H9 (cell line): Measurements from ENCODE around the gene CASQ1. TPM values are rescaled to one million over a fixed set of nuclear protein-coding genes. Genes with fewer than 3 reads are reported as not detected.

Experiments used
- DNase-seq: peaks from one replicate; pipeline ENCODE4 v3.0.0-alpha.2; 2017
- H2AFZ ChIP-seq: one replicate; pipeline ENCODE4 v1.6.1; 2013; ENCODE audit warnings: mild to moderate bottlenecking, low read length, control low read depth, moderate library complexity
- H2AK5ac ChIP-seq: 2 replicates; pipeline ENCODE4 v1.6.1; 2013; ENCODE audit warnings: low read length, control low read depth, mixed read lengths; ENCODE audit not compliant: insufficient read length
- H2BK120ac ChIP-seq: one replicate; pipeline ENCODE4 v1.6.1; 2013; ENCODE audit warnings: low read depth, mild to moderate bottlenecking, low read length, control low read depth, inconsistent platforms; ENCODE audit not compliant: poor library complexity, severe bottlenecking
- H2BK12ac ChIP-seq: 2 replicates; pipeline ENCODE4 v1.6.1; 2013; ENCODE audit warnings: low read length, control low read depth, mixed read lengths, low read depth; ENCODE audit not compliant: insufficient read length
- H2BK15ac ChIP-seq: 2 replicates; pipeline ENCODE4 v1.6.1; 2013; ENCODE audit warnings: low read depth, low read length, control low read depth
- H2BK20ac ChIP-seq: one replicate; pipeline ENCODE4 v1.6.1; 2013; ENCODE audit warnings: low read depth, mild to moderate bottlenecking, low read length, control low read depth, inconsistent platforms; ENCODE audit not compliant: poor library complexity, severe bottlenecking
- H2BK5ac ChIP-seq: 2 replicates; pipeline ENCODE4 v1.6.1; 2013; ENCODE audit warnings: low read length, control low read depth, mixed read lengths; ENCODE audit not compliant: insufficient read length
- H3K14ac ChIP-seq: 2 replicates; pipeline ENCODE4 v1.6.1; 2013; ENCODE audit warnings: low read length, control low read depth; ENCODE audit not compliant: insufficient read depth
- H3K18ac ChIP-seq: 2 replicates; pipeline ENCODE4 v1.6.1; 2013; ENCODE audit warnings: low read depth, mild to moderate bottlenecking, mixed read lengths, low read length, control low read depth; ENCODE audit not compliant: insufficient read length
- H3K23ac ChIP-seq: 2 replicates; pipeline ENCODE4 v1.6.1; 2013; ENCODE audit warnings: low read length, control low read depth, mixed read lengths, low read depth; ENCODE audit not compliant: insufficient read length
- H3K23me2 ChIP-seq: 2 replicates; pipeline ENCODE4 v1.6.1; 2013; ENCODE audit warnings: low read depth, mild to moderate bottlenecking, mixed read lengths, low read length, control low read depth; ENCODE audit not compliant: insufficient read length, poor library complexity, severe bottlenecking
- H3K27ac ChIP-seq: 2 replicates; pipeline ENCODE4 v1.5.1; 2013; ENCODE audit warnings: low read length, control low read depth, mixed read lengths, low read depth; ENCODE audit not compliant: insufficient read length
- H3K27me3 ChIP-seq: 2 replicates; pipeline ENCODE4 v1.6.1; 2013; ENCODE audit warnings: low read length, control low read depth, inconsistent platforms; ENCODE audit not compliant: insufficient read depth
- H3K4ac ChIP-seq: 2 replicates; pipeline ENCODE4 v1.6.1; 2013; ENCODE audit warnings: low read depth, mild to moderate bottlenecking, control low read depth, inconsistent platforms, low read length, moderate library complexity
- H3K4me1 ChIP-seq: 2 replicates; pipeline ENCODE4 v1.6.1; 2013; ENCODE audit warnings: low read length, control low read depth, inconsistent platforms; ENCODE audit not compliant: insufficient read depth
- H3K4me2 ChIP-seq: 2 replicates; pipeline ENCODE4 v1.6.1; 2013; ENCODE audit warnings: low read length, control low read depth, mixed read lengths; ENCODE audit not compliant: insufficient read length, insufficient read depth
- H3K56ac ChIP-seq: 2 replicates; pipeline ENCODE4 v1.6.1; 2013; ENCODE audit warnings: low read depth, mild to moderate bottlenecking, mixed read lengths, low read length, control low read depth; ENCODE audit not compliant: insufficient read length
- H3K79me1 ChIP-seq: 2 replicates; pipeline ENCODE4 v1.6.1; 2013; ENCODE audit warnings: low read depth, mild to moderate bottlenecking, moderate library complexity, low read length, control low read depth, inconsistent platforms; ENCODE audit not compliant: insufficient read depth, poor library complexity, severe bottlenecking
- H3K79me2 ChIP-seq: 2 replicates; pipeline ENCODE4 v1.6.1; 2013; ENCODE audit warnings: low read length, control low read depth, inconsistent platforms; ENCODE audit not compliant: insufficient read depth
- H3K9ac ChIP-seq: 2 replicates; pipeline ENCODE4 v1.6.1; 2013; ENCODE audit warnings: low read length, control low read depth, mixed read lengths; ENCODE audit not compliant: insufficient read length; ENCODE audit errors: extremely low read depth
- H3K9me3 ChIP-seq: one replicate; pipeline ENCODE4 v1.6.1; 2013; ENCODE audit warnings: low read depth, low read length, inconsistent platforms; ENCODE audit not compliant: control insufficient read depth
- H3T11ph ChIP-seq: one replicate; pipeline ENCODE4 v1.6.1; 2013; ENCODE audit warnings: mild to moderate bottlenecking, low read length, control low read depth, inconsistent platforms
- H4K20me1 ChIP-seq: one replicate; pipeline ENCODE4 v1.6.1; 2013; ENCODE audit not compliant: control insufficient read depth, insufficient read length, insufficient read depth
- H4K5ac ChIP-seq: 2 replicates; pipeline ENCODE4 v1.6.1; 2013; ENCODE audit warnings: low read depth, mild to moderate bottlenecking, mixed read lengths, low read length, control low read depth; ENCODE audit not compliant: insufficient read length
- H4K8ac ChIP-seq: replicated peaks from 2 replicates; pipeline ENCODE4 v1.6.1; 2013; ENCODE audit warnings: low read length, control low read depth, mixed read lengths, low read depth; ENCODE audit not compliant: insufficient read length
- H4K91ac ChIP-seq: 2 replicates; pipeline ENCODE4 v1.6.1; 2013; ENCODE audit warnings: low read depth, mild to moderate bottlenecking, moderate library complexity, mixed read lengths, low read length, control low read depth; ENCODE audit not compliant: insufficient read length
- H3K27ac Mint-ChIP-seq, 3 experiments: 2 replicates in 2 of 3; 3 replicates in 1 of 3; pipeline ENCODE4 v1.8.0; 2020 to 2021; ENCODE audit warnings: mixed read lengths in 3 of 3, mild to moderate bottlenecking in 1 of 3, moderate library complexity in 1 of 3
- H3K27me3 Mint-ChIP-seq: 2 replicates; pipeline ENCODE4 v1.8.0; 2021; ENCODE audit warnings: low read depth, mild to moderate bottlenecking, moderate library complexity, mixed read lengths
- H3K36me3 Mint-ChIP-seq, 3 experiments: 2 replicates in 2 of 3; 3 replicates in 1 of 3; pipeline ENCODE4 v1.8.0; 2020 to 2021; ENCODE audit warnings: low read depth in 3 of 3, mixed read lengths in 3 of 3; ENCODE audit not compliant: insufficient read depth in 1 of 3
- H3K4me1 Mint-ChIP-seq, 2 experiments: 2 replicates each; pipeline ENCODE4 v1.8.0; 2020; ENCODE audit warnings: mixed read lengths in 2 of 2
- H3K4me3 Mint-ChIP-seq, 2 experiments: 2 replicates in 1 of 2; 3 replicates in 1 of 2; pipeline ENCODE4 v1.8.0; 2020 to 2021; ENCODE audit warnings: mild to moderate bottlenecking in 2 of 2, mixed read lengths in 2 of 2, moderate library complexity in 1 of 2
- H3K9me3 Mint-ChIP-seq, 2 experiments: 2 replicates in 1 of 2; 3 replicates in 1 of 2; pipeline ENCODE4 v1.8.0; 2020; ENCODE audit warnings: mild to moderate bottlenecking in 2 of 2, mixed read lengths in 2 of 2, moderate library complexity in 1 of 2
- CTCF ChIP-seq: fragments of 200-600 bp; sonication (generic); conservative IDR thresholded peaks from 3 replicates; pipeline ENCODE4 v1.8.0; 2021; ENCODE audit warnings: antibody characterized with exemption, mild to moderate bottlenecking
- WGBS: extraction: QIAGEN DNeasy Blood & Tissue Kit; methylation state at CpG from one replicate; pipeline ENCODE4 v1.1.7; 2013; ENCODE audit warnings: missing lambda C conversion rate, low lambda C conversion rate, mixed read lengths; ENCODE audit not compliant: insufficient read length; ENCODE audit errors: extremely low coverage; 5-methylcytosine and 5-hydroxymethylcytosine counted together
- total RNA-seq: library from RNA; stranded (reverse); gene quantifications from 2 replicates; pipeline ENCODE4 v1.2.1, GENCODE V29; 2021

The CASQ1 gene
- total RNA-seq, 1 experiment from 2014 or later, result 0.55 TPM

GRCh38 chr1:160244209-160244608, 53.8 kb downstream of the CASQ1 start:
- Histone ChIP-seq H2BK15ac (no peak overlapping the region), H3K79me1 (no peaks in the 10 kb centered on the region), H3K23me2 (no peaks in the 10 kb centered on the region), H2AFZ (no peak overlapping the region), H2BK5ac (no peak overlapping the region), H4K5ac (no peak overlapping the region), H4K91ac (no peak overlapping the region), H3K9me3 (no peaks in the 10 kb centered on the region), H3K4ac (no peak overlapping the region), H3K56ac (no peak overlapping the region), H2BK12ac (no peak overlapping the region), H3K79me2 (peaks cover 1% of the 10 kb centered on the region; the same call in 1 of the 2 replicates), H3K27ac (no peak overlapping the region), H3K9ac (no peak overlapping the region), H4K8ac (no peak overlapping the region), H3K18ac (no peak overlapping the region), H3K14ac (no peak overlapping the region), H2BK120ac (no peak overlapping the region), H2BK20ac (no peak overlapping the region), H3K4me1 (no peaks in the 10 kb centered on the region), H2AK5ac (no peak overlapping the region), H3K4me2 (no peak overlapping the region), H3K27me3 (no peaks in the 10 kb centered on the region), H3K23ac (no peak overlapping the region), H4K20me1 (no peaks in the 10 kb centered on the region), H3T11ph (no peak overlapping the region)
- Mint-ChIP-seq H3K9me3 (no peaks in the 10 kb centered on the region; a peak in 1 of 5 replicates), H3K27ac (no peak overlapping the region), H3K4me3 (no peak overlapping the region), H3K4me1 (peaks cover 2 to 11% of the 10 kb centered on the region in 2 experiments; a peak in 3 of 4 replicates), H3K36me3 (peaks cover 7 to 40% (median 39%) of the 10 kb centered on the region in 3 experiments; a peak in 5 of 7 replicates), H3K27me3 (no peaks in the 10 kb centered on the region)
- no peak for DNase-seq
- no CpG with 5 or more reads among the region's 1 CpG for WGBS
- TF ChIP-seq CTCF, result no peak
